ENCODE results near the gene SCN2B.

GRCh38 chr11:118120793-118121192 is 55.6 kb downstream of the SCN2B start:
- TF ChIP-seq YY1 (IDR thresholded peaks at IDR 0.05; ENCODE audit: insufficient read depth, insufficient read length) (no peak), ZNF274 (IDR thresholded peaks at IDR 0.05; ENCODE audit: low read depth, low read length) (no peak)
